SK-N-SH treated with all-trans-retinoic acid at 6 μM for 48 hours (cell line): ENCODE results near the gene PPP1R13B.

Source experiments
- ATAC-seq: fragments of 200-7000 bp; cut with Tn5 transposase; 3 replicates; pipeline ENCODE4 v1.9.1; 2020; ENCODE audit warnings: mild to moderate bottlenecking, moderate library complexity
- ARNTL ChIP-seq: fragments of 450-650 bp; formaldehyde crosslinking; IDR thresholded peaks from 2 replicates; pipeline ENCODE4 v1.5.0; 2020; ENCODE audit warnings: low read depth, mild to moderate bottlenecking, moderate library complexity, borderline replicate concordance
- BACH2 ChIP-seq: fragments of 250-450 bp; sonication (Bioruptor Pico); IDR thresholded peaks from 2 replicates; pipeline ENCODE4 v1.9.0; 2021; ENCODE audit warnings: mild to moderate bottlenecking, borderline replicate concordance
- CSDC2 ChIP-seq: fragments of 250-450 bp; sonication (Bioruptor Pico); IDR thresholded peaks from 2 replicates; pipeline ENCODE4 v1.5.0; 2020; ENCODE audit warnings: mild to moderate bottlenecking, moderate library complexity
- CSRNP3 ChIP-seq: fragments of 250-450 bp; sonication (Bioruptor Pico); IDR thresholded peaks from 2 replicates; pipeline ENCODE4 v1.5.1; 2021; ENCODE audit warnings: mild to moderate bottlenecking, moderate library complexity
- GLIS3 ChIP-seq: fragments of 250-450 bp; sonication (Bioruptor Pico); IDR thresholded peaks from 2 replicates; pipeline ENCODE4 v1.5.0; 2020; ENCODE audit warnings: mild to moderate bottlenecking, moderate library complexity
- ISL1 ChIP-seq: fragments of 250-450 bp; sonication (Bioruptor Pico); IDR thresholded peaks from 2 replicates; pipeline ENCODE4 v2.1.2; 2022; ENCODE audit warnings: mild to moderate bottlenecking, moderate library complexity
- OSR1 ChIP-seq: fragments of 250-450 bp; sonication (Bioruptor Pico); IDR thresholded peaks from 2 replicates; pipeline ENCODE4 v1.8.0; 2022; ENCODE audit warnings: moderate library complexity, mild to moderate bottlenecking, inconsistent platforms
- PPARA ChIP-seq: fragments of 250-450 bp; sonication (Bioruptor Pico); IDR thresholded peaks from 2 replicates; pipeline ENCODE4 v1.5.0; 2020; ENCODE audit warnings: mild to moderate bottlenecking, borderline replicate concordance
- RARB ChIP-seq: fragments of 250-450 bp; sonication (Bioruptor Pico); IDR thresholded peaks from 2 replicates; pipeline ENCODE4 v1.8.0; 2021; ENCODE audit warnings: mild to moderate bottlenecking, moderate library complexity
- SNAI2 ChIP-seq: fragments of 250-450 bp; sonication (Bioruptor Pico); IDR thresholded peaks from 2 replicates; pipeline ENCODE4 v1.5.0; 2020; ENCODE audit warnings: mild to moderate bottlenecking, moderate library complexity
- TCF4 ChIP-seq: fragments of 250-450 bp; sonication (Bioruptor Pico); IDR thresholded peaks from 2 replicates; pipeline ENCODE4 v1.8.0; 2021; ENCODE audit warnings: mild to moderate bottlenecking, moderate library complexity, borderline replicate concordance
- TOX ChIP-seq: fragments of 250-450 bp; sonication (Bioruptor Pico); IDR thresholded peaks from 2 replicates; pipeline ENCODE4 v1.8.0; 2021; ENCODE audit warnings: mild to moderate bottlenecking, moderate library complexity, borderline replicate concordance
- TSHZ2 ChIP-seq: fragments of 250-450 bp; sonication (Bioruptor Pico); IDR thresholded peaks from 2 replicates; pipeline ENCODE4 v1.5.0; 2020; ENCODE audit warnings: mild to moderate bottlenecking, moderate library complexity
- ZC3H10 ChIP-seq: fragments of 250-450 bp; sonication (Bioruptor Pico); IDR thresholded peaks from 2 replicates; pipeline ENCODE4 v1.5.1; 2021; ENCODE audit warnings: mild to moderate bottlenecking, moderate library complexity
- ZFP3 ChIP-seq: fragments of 250-450 bp; sonication (Bioruptor Pico); IDR thresholded peaks from 2 replicates; pipeline ENCODE4 v1.5.0; 2020; ENCODE audit warnings: mild to moderate bottlenecking, moderate library complexity
- ZFP30 ChIP-seq: fragments of 450-650 bp; formaldehyde crosslinking; IDR thresholded peaks from 2 replicates; pipeline ENCODE4 v1.5.0; 2022; ENCODE audit warnings: mild to moderate bottlenecking, moderate library complexity
- ZNF565 ChIP-seq: fragments of 450-650 bp; formaldehyde crosslinking; conservative IDR thresholded peaks from 2 replicates; pipeline ENCODE4 v1.5.0; 2020; ENCODE audit warnings: low read depth, mild to moderate bottlenecking, moderate library complexity
- ZNF70 ChIP-seq: fragments of 450-650 bp; formaldehyde crosslinking; IDR thresholded peaks from 2 replicates; pipeline ENCODE4 v1.5.0; 2020; ENCODE audit warnings: mild to moderate bottlenecking, moderate library complexity
- ZNF8 ChIP-seq: fragments of 450-650 bp; formaldehyde crosslinking; IDR thresholded peaks from 2 replicates; pipeline ENCODE4 v1.5.0; 2020; ENCODE audit warnings: mild to moderate bottlenecking, moderate library complexity
- TF ChIP-seq, protein P1 (sequence below): fragments of 250-450 bp; sonication (Bioruptor Pico); IDR thresholded peaks from 2 replicates; pipeline ENCODE4 v1.8.0; 2020; ENCODE audit warnings: mild to moderate bottlenecking, moderate library complexity, borderline replicate concordance
- TF ChIP-seq, protein P2 (sequence below): fragments of 250-450 bp; sonication (Bioruptor Pico); IDR thresholded peaks from 2 replicates; pipeline ENCODE4 v1.5.1; 2020; ENCODE audit warnings: low read depth, mild to moderate bottlenecking, moderate library complexity

Gene PPP1R13B

GRCh38 chr14:103731916-103732867 is 115.2 kb downstream of the PPP1R13B start:
- no peak for ATAC-seq
- TF ChIP-seq ZNF8 (CRISPR knock-in tag) (no peak), ZNF70 (no peak), ZC3H10 (CRISPR knock-in tag) (no peak), RARB (no peak), ZFP3 (no peak), ARNTL (CRISPR knock-in tag) (no peak), TSHZ2 (CRISPR knock-in tag) (no peak), ZNF565 (CRISPR knock-in tag) (no peak)
- TF ChIP-seq, protein P1, sequence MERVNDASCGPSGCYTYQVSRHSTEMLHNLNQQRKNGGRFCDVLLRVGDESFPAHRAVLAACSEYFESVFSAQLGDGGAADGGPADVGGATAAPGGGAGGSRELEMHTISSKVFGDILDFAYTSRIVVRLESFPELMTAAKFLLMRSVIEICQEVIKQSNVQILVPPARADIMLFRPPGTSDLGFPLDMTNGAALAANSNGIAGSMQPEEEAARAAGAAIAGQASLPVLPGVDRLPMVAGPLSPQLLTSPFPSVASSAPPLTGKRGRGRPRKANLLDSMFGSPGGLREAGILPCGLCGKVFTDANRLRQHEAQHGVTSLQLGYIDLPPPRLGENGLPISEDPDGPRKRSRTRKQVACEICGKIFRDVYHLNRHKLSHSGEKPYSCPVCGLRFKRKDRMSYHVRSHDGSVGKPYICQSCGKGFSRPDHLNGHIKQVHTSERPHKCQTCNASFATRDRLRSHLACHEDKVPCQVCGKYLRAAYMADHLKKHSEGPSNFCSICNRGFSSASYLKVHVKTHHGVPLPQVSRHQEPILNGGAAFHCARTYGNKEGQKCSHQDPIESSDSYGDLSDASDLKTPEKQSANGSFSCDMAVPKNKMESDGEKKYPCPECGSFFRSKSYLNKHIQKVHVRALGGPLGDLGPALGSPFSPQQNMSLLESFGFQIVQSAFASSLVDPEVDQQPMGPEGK (CRISPR knock-in tag): no peak

DNA sequence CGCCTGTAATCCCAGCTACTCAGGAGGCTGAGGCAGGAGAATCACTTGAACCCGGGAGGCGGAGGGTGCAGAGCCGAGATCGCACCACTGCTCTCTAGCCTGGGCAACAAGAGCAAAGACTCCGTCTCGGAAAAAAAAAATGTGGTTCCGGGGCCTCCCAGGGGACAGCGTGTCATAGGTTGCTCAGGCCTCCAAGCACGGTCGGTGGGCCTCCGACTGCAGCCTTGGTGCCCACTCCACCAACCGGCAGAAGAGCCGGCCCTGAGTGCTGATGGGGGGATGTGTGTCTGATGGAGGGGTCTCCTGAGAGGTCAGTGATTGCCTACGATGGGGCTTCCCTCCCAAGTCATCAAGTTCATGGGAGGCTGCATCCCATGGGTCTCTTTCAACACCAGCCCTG is 115.9 kb downstream of the PPP1R13B start:
- no peak for TF ChIP-seq RARB
- TF ChIP-seq TOX: no peak
- TF ChIP-seq CSDC2 (CRISPR knock-in tag): no peak
- no peak for TF ChIP-seq ARNTL (CRISPR knock-in tag)
- TF ChIP-seq ZC3H10 (CRISPR knock-in tag): no peak
- ATAC-seq: no peak

- ATAC-seq: no peak; the same call in 2 of the 3 replicates
- TF ChIP-seq CSRNP3 (CRISPR knock-in tag) (no peak), SNAI2 (no peak), ARNTL (CRISPR knock-in tag) (no peak), OSR1 (CRISPR knock-in tag) (no peak), ZNF8 (CRISPR knock-in tag) (no peak), PPARA (CRISPR knock-in tag) (no peak), ZNF565 (CRISPR knock-in tag) (no peak), ZNF70 (no peak), CSDC2 (CRISPR knock-in tag) (no peak), ZFP3 (no peak), TOX (no peak), GLIS3 (CRISPR knock-in tag) (no peak), ZFP30 (CRISPR knock-in tag) (no peak), BACH2 (CRISPR knock-in tag) (no peak), TCF4 (CRISPR knock-in tag) (no peak), ISL1 (CRISPR knock-in tag) (no peak), ZC3H10 (CRISPR knock-in tag) (no peak)
- TF ChIP-seq, protein P2, sequence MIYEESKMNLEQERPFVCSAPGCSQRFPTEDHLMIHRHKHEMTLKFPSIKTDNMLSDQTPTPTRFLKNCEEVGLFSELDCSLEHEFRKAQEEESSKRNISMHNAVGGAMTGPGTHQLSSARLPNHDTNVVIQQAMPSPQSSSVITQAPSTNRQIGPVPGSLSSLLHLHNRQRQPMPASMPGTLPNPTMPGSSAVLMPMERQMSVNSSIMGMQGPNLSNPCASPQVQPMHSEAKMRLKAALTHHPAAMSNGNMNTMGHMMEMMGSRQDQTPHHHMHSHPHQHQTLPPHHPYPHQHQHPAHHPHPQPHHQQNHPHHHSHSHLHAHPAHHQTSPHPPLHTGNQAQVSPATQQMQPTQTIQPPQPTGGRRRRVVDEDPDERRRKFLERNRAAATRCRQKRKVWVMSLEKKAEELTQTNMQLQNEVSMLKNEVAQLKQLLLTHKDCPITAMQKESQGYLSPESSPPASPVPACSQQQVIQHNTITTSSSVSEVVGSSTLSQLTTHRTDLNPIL (CRISPR knock-in tag): no peak
- TF ChIP-seq, protein P1 (CRISPR knock-in tag): no peak
Measured at GRCh38 chr14:103730490-103731035, 116.8 kb downstream of the PPP1R13B start.
